SK-N-SH (cell line): ENCODE data around the gene MRGPRG.
"Not testable (repeated sequence)": the region's sequence is repeated elsewhere in the genome, so short reads cannot be mapped to it uniquely, and the experiment has no call there.

Experiments used
- CHD2 ChIP-seq: fragments of 150-350 bp; IDR thresholded peaks from 2 replicates; pipeline ENCODE4 v1.6.1; 2018; ENCODE audit warnings: low read length; ENCODE audit not compliant: partially characterized antibody
- CTCF ChIP-seq: fragments of 200-600 bp; sonication (generic); IDR thresholded peaks from 2 replicates; pipeline ENCODE4 v1.6.1; 2017; ENCODE audit warnings: antibody characterized with exemption, mild to moderate bottlenecking, moderate library complexity
- EP300 ChIP-seq, 2 experiments: IDR thresholded peaks; 2 replicates each; pipeline versions ENCODE4 v1.4.0 to v1.6.1; 2012; ENCODE audit warnings: borderline replicate concordance in 1 of 2, low read depth in 1 of 2, low read length in 1 of 2
- FOXM1 ChIP-seq: IDR thresholded peaks from 2 replicates; pipeline ENCODE4 v1.4.0; 2012; ENCODE audit warnings: low read depth, mild to moderate bottlenecking
- NFIC ChIP-seq: IDR thresholded peaks from 2 replicates; pipeline ENCODE4 v1.4.0; 2012; ENCODE audit warnings: borderline replicate concordance
- POLR2AphosphoS5 ChIP-seq: IDR thresholded peaks from 2 replicates; pipeline ENCODE4 v1.6.1; 2012; ENCODE audit warnings: low read depth, low read length
- RAD21 ChIP-seq: IDR thresholded peaks from 2 replicates; pipeline ENCODE4 v1.6.1; 2012; ENCODE audit warnings: mild to moderate bottlenecking, low read length
- RCOR1 ChIP-seq: fragments of 150-350 bp; IDR thresholded peaks from 2 replicates; pipeline ENCODE4 v1.6.1; 2017; ENCODE audit warnings: antibody characterized with exemption, low read length
- SMC3 ChIP-seq: IDR thresholded peaks from 2 replicates; pipeline ENCODE4 v1.6.1; 2012; ENCODE audit warnings: low read depth, low read length, improper control_type of control experiment
- TAF1 ChIP-seq: IDR thresholded peaks from 2 replicates; pipeline ENCODE4 v1.6.1; 2012; ENCODE audit warnings: low read depth, mild to moderate bottlenecking, low read length, moderate library complexity, borderline replicate concordance
- TCF12 ChIP-seq: IDR thresholded peaks from 2 replicates; pipeline ENCODE4 v1.4.0; 2012
- TEAD4 ChIP-seq: IDR thresholded peaks from 2 replicates; pipeline ENCODE4 v1.4.0; 2012; ENCODE audit warnings: mild to moderate bottlenecking, borderline replicate concordance; ENCODE audit not compliant: insufficient read depth
- YY1 ChIP-seq: IDR thresholded peaks from 2 replicates; pipeline ENCODE4 v1.4.0; 2012; ENCODE audit warnings: low read depth, mild to moderate bottlenecking
- ZBTB33 ChIP-seq: IDR thresholded peaks from 2 replicates; pipeline ENCODE4 v1.4.0; 2012; ENCODE audit warnings: low read depth, borderline replicate concordance

DNA sequence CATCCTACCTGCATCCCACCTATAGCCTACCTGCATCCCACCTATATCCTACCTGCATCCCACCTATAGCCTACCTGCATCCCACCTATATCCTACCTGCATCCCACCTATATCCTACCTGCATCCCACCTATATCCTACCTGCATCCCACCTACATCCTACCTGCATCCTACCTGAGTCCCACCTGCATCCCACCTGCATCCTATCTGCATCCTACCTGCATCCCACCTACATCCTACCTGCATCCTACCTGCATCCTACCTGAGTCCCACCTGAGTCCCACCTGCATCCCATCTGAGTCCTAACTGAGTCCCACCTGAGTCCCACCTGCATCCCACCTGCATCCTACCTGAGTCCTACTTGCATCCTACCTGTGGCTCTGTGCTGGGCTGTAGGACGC is 38.9 kb upstream of the MRGPRG start:
- not testable (repeated sequence) for TF ChIP-seq CTCF; TAF1; SMC3; YY1; RAD21; POLR2AphosphoS5; TCF12; ZBTB33; NFIC; RCOR1; FOXM1; CHD2; TEAD4; EP300 (IDR thresholded peaks at IDR 0.05; ENCODE audit: borderline replicate concordance in 1 of 2, low read depth in 1 of 2, low read length in 1 of 2)
